Lower leg skin (tissue), 3 donors: Measurements from ENCODE around the gene DHX34.
A peak's percentile ranks its signal among the peaks of the same experiment; 100 is the strongest.

Experiments
- CTCF ChIP-seq, 3 donors: fragments of 450-650 bp; IDR thresholded peaks; one replicate each; pipeline ENCODE4 v1.5.1; 2016; ENCODE audit warnings: antibody characterized with exemption in 3 of 3, mild to moderate bottlenecking in 3 of 3, moderate library complexity in 2 of 3
- POLR2A ChIP-seq, 2 donors: fragments of 450-650 bp; IDR thresholded peaks; one replicate each; pipeline ENCODE4 v1.6.1; 2016 to 2017; ENCODE audit warnings: antibody characterized with exemption in 2 of 2, mild to moderate bottlenecking in 1 of 2, moderate library complexity in 1 of 2

- TF ChIP-seq CTCF (IDR thresholded peaks at IDR 0.05) (peak in 2 of 3 donors; percentile 12 to 62), POLR2A (IDR thresholded peaks at IDR 0.05) (no peak)
Measured at GRCh38 chr19:47391510-47392223, 42.6 kb downstream of the DHX34 start.
